Pancreas (tissue), 10 donors: ENCODE results near the gene PWWP2A. TPM values are rescaled to one million over a fixed set of nuclear protein-coding genes. Genes with fewer than 3 reads are reported as not detected.
A peak's percentile ranks its signal among the peaks of the same experiment; 100 is the strongest.
"Not testable (repeated sequence)": the region's sequence is repeated elsewhere in the genome, so short reads cannot be mapped to it uniquely, and the experiment has no call there.

Experiments
- ATAC-seq, 4 donors: fragments of 200-7000 bp; cut with Tn5 transposase; one replicate each; pipeline versions ENCODE4 v1.8.0 to v1.9.1; 2020; ENCODE audit warnings: mild to moderate bottlenecking in 4 of 4, moderate library complexity in 4 of 4
- DNase-seq, 6 donors: peaks; one replicate each; pipeline ENCODE4 v3.0.0-alpha.2; 2020
- FAIRE-seq: peaks from 2 replicates; lab custom pipeline; 2012; peaks lifted over from hg19 to GRCh38; lab: Jason Lieb, UNC
- H3K27ac ChIP-seq, 4 donors: fragments of 200-600 bp; sonication (generic); 1 replicate in 3 of 4; 2 replicates in 1 of 4; pipeline versions ENCODE4 v1.5.0 to v1.8.0; 2020
- H3K27me3 ChIP-seq, 4 donors: fragments of 200-600 bp; one replicate each; pipeline ENCODE4 v1.8.0; 2021
- H3K36me3 ChIP-seq, 3 donors: fragments of 200-600 bp; sonication (generic) in 1 of 3; one replicate each; pipeline versions ENCODE4 v1.5.0 to v1.8.0; 2020 to 2021
- H3K4me1 ChIP-seq, 3 donors: fragments of 200-600 bp; one replicate each; pipeline ENCODE4 v1.8.0; 2021
- H3K4me3 ChIP-seq, 4 donors: fragments of 200-600 bp; sonication (generic) in 2 of 4; one replicate each; pipeline versions ENCODE4 v1.5.0 to v1.8.0; 2020 to 2021
- H3K9me3 ChIP-seq, 4 donors: fragments of 200-600 bp; one replicate each; pipeline ENCODE4 v1.8.0; 2021
- WGBS, 2 donors: extraction: QIAGEN DNeasy Blood & Tissue Kit; methylation state at CpG; one replicate each; pipeline ENCODE4 v1.1.7; 2013; 5-methylcytosine and 5-hydroxymethylcytosine counted together
- intact Hi-C, 3 donors: fragments of 100-400 bp; cut with DNase I; formaldehyde crosslinking; loops; one replicate each; pipeline versions ENCODE4 v1.11.1 to v1.14.2; 2022
- polyA plus RNA-seq, 2 donors: library from polyadenylated mRNA; stranded (reverse); fragments of 200-250 nt; gene quantifications; one replicate each; pipeline ENCODE4 v1.2.3, GENCODE V29; 2013
- total RNA-seq, 6 donors: library from RNA; stranded (reverse); fragmentation: NEBNext Ultra II Directional in 4 of 6; extraction: Animal tissue kit (Norgen Biotek cat#: 25700) in 4 of 6; gene quantifications; one replicate each; pipeline versions ENCODE4 v1.2.1 to v1.2.4, GENCODE V29; 2021 to 2023
- TF ChIP-seq, protein P1 (sequence below), 4 donors: fragments of 200-600 bp; sonication (generic) in 3 of 4; IDR thresholded peaks; one replicate each; pipeline versions ENCODE4 v1.5.0 to v1.8.0; 2021; ENCODE audit warnings: antibody characterized with exemption in 4 of 4
- donor health status: healthy with polysubstance abuse.
- donor health status: DM: no; HTN: no; CAD: no; lungs with moderate emphysema.
- donor health status: DM: no; HTN: no; CAD: no.
- donor health status: control.
- donor health status: control.
- donor health status: Bipolar disorder and iron deficiency.
- donor health status: DM: yes; HTN: yes; CAD: no.
- donor health status: DM: no; HTN: no; CAD: no.
- donor health status: DM: no; HTN: no; CAD: no.
- donor health status: DM: yes; HTN: yes; CAD: no.

PWWP2A gene
- total and polyA plus RNA-seq, 8 donors = 7.9 to 14.5 (median 10.2) TPM

DNA sequence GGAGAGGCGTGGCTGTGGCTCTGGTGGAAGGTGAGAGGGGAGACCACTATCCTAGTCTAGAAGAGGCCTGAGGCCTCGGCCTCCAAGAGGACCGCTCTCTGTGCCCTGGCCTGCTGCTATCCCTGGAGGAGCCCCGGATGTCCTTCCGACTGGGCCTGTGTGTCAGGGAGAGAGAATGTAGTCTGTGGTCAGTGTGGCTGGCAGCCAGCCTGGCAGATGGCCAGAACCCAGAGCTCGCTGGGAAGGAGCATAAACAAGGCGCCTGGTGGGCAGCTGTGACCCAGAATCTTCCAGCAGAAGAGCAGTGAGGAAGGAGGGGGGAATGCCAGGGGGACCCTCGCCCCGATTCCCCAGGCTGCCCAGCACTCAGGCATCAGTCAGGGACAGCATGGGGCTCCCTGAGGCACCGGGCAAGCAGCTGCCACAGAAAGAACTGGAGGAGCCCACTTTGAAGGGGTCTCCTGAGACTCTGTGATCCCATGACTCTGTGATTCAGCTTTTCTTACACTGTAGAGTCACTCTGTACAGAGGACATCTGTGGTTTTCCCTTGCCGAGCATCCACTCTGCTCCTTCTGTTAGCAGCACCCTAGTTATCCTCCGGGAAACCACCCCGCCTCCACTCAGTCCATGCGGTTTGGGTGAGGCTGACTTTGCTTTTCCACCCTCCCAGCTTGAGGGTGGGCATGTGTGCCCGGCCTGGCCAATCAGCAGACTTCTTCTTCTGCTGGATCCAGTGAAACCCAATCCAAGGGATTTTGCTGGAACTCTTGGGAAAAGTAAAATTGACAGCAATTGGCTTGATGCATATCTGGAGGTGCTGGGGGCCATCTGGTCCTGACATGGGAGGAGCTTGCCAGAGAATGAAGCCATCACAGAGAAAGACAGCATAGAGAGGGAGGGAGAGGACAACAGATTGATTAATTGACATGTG is 46.2 kb upstream of the PWWP2A start:
- H3K27me3 ChIP-seq = no peaks in the 10 kb centered on the region
- 43 to 44% methylated on average over 15 of the region's 15 CpGs for WGBS, 2 donors
- no peaks in the 10 kb centered on the region for H3K9me3 ChIP-seq
- no peak overlapping the region for H3K4me3 ChIP-seq
- DNase-seq (peak; percentile 54 to 90 (median 76)), FAIRE-seq (no peak), ATAC-seq (peak; percentile 70 to 92 (median 88))
- TF ChIP-seq, protein P1, sequence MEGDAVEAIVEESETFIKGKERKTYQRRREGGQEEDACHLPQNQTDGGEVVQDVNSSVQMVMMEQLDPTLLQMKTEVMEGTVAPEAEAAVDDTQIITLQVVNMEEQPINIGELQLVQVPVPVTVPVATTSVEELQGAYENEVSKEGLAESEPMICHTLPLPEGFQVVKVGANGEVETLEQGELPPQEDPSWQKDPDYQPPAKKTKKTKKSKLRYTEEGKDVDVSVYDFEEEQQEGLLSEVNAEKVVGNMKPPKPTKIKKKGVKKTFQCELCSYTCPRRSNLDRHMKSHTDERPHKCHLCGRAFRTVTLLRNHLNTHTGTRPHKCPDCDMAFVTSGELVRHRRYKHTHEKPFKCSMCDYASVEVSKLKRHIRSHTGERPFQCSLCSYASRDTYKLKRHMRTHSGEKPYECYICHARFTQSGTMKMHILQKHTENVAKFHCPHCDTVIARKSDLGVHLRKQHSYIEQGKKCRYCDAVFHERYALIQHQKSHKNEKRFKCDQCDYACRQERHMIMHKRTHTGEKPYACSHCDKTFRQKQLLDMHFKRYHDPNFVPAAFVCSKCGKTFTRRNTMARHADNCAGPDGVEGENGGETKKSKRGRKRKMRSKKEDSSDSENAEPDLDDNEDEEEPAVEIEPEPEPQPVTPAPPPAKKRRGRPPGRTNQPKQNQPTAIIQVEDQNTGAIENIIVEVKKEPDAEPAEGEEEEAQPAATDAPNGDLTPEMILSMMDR (IDR thresholded peaks at IDR 0.05) = no peak
- H3K27ac ChIP-seq = peak overlapping the region in 2 of 4 donors; percentile 59 to 61
- peaks cover 0 to 3% (median 0%) of the 10 kb centered on the region in 3 donors for H3K4me1 ChIP-seq
- H3K36me3 ChIP-seq = no peaks in the 10 kb centered on the region
- intact Hi-C loops = no loop called here

DNA sequence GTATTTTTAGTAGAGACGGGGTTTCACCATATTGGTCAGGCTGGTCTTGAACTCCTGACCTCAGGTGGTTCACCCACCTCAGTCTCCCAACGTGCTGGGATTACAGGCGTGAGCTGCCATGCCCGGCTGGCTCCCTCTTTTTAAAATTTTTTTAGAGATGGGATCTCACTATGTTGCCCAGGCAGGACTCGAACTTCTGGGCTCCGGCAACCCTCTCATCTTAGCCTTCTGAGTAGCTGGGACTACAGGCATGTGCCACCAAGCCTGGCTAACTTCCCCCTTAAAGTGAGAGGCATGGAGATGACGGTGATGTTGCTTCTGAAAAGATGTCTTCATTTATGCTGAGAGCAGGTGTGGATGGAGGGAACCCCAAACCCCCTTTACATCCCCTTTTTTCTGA is 43.7 kb upstream of the PWWP2A start:
- no peak for ATAC-seq
- no peak for FAIRE-seq
- Histone ChIP-seq H3K4me3 (no peak overlapping the region), H3K27ac (no peak overlapping the region), H3K36me3 (no peaks in the 10 kb centered on the region), H3K4me1 (peaks cover 0 to 3% (median 0%) of the 10 kb centered on the region in 3 donors), H3K27me3 (no peaks in the 10 kb centered on the region), H3K9me3 (no peaks in the 10 kb centered on the region)
- TF ChIP-seq, protein P1 (IDR thresholded peaks at IDR 0.05) = no peak
- 94 to 97% methylated on average over 7 of the region's 7 CpGs for WGBS, 2 donors
- no peak for DNase-seq
- intact Hi-C loops = no loop called here

DNA sequence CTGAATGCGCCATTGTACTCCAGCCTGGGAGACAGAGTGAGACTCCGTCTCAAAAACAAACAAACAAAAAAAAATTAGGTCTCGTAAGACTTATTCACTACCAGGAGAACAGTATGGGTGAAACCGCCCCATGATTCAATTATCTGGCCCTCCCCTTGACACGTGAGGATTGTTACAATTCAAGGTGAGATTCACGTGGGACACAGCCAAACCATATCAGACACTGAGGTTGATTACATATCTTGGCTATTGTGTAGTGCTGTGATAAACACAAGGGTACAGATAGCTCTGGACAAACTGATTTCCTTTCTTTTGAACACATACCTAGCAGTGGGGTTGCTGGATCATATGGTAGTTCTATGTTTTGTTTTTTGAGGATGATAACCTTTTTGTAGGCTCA is 42.4 kb upstream of the PWWP2A start:
- DNase-seq (no peak), ATAC-seq (no peak), FAIRE-seq (no peak)
- Histone ChIP-seq H3K4me1 (peaks cover 0 to 3% (median 0%) of the 10 kb centered on the region in 3 donors), H3K4me3 (no peak overlapping the region), H3K9me3 (no peaks in the 10 kb centered on the region), H3K36me3 (no peaks in the 10 kb centered on the region), H3K27ac (no peak overlapping the region), H3K27me3 (no peaks in the 10 kb centered on the region)
- intact Hi-C loops = no loop called here
- TF ChIP-seq, protein P1 (IDR thresholded peaks at IDR 0.05) = no peak
- 56 to 59% methylated on average over 6 of the region's 6 CpGs for WGBS, 2 donors

DNA sequence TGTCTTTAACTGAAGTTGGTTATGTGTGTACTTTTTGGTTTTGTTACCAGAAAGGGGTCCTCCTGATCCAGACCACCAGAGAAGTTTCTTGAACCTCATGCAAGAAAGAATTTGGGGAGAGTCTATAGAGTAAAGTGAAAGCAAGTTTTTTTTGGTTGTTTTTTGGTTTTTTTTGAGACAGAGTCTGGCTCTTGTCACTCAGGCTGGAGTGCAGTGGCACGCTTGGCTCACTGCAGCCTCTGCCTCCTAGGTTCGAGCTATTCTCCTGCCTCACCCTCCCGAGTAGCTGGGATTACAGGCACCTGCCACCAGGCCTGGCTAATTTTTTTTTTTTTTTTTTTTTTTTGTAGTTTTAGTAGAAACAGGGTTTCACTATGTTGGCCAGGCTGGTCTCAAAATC is 41.6 kb upstream of the PWWP2A start:
- H3K27ac ChIP-seq, H3K9me3 ChIP-seq, ATAC-seq, DNase-seq, H3K36me3 ChIP-seq, intact Hi-C loops, FAIRE-seq, H3K4me3 ChIP-seq, H3K27me3 ChIP-seq, H3K4me1 ChIP-seq: not testable (repeated sequence)
- WGBS, 2 donors = 74 to 84% methylated on average over 3 of the region's 3 CpGs

DNA sequence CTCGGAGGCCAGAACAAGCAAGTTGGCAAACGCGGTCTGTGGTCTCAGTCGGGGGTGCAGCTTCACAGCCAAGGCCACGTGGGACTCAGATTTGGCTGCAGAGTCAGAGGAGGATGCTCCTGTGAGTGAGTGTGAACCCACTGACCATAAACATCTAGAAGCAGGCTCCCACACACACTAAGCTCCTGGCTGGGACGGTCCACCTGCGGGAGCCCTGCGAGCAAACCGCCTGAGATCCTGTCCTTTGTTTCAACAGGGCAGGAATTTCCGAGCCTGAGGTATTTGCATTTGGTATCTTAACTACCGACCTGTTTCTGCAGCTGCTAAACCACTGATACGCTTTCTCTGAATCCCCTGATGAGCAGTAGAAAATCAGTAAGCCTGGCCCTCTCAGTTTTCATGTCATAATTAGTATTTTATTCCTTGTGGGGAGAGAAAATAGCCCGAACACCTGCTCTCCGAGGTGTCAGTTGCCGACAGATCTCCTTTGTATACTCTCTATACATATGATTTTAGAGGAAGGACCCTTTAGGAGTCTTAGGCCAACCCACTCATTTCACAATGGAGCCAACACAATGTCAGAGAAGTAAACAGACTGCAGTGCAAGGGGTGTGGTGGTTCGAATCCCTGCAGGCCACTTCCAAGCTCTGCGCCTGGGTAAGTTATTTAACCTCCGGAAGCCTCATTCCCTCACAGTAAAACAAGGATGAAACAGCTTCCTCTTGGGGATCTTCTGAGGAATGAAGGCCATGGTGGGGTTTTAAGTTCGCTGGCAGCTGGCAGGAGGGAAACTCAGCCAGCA is 40.9 kb upstream of the PWWP2A start:
- no peaks in the 10 kb centered on the region for H3K36me3 ChIP-seq
- H3K27ac ChIP-seq = peak overlapping the region in 1 of 4 donors; percentile 10
- no peak for FAIRE-seq
- no peak for DNase-seq
- no peak overlapping the region for H3K4me3 ChIP-seq
- H3K9me3 ChIP-seq = no peaks in the 10 kb centered on the region
- TF ChIP-seq, protein P1 (IDR thresholded peaks at IDR 0.05) = no peak
- intact Hi-C loops = no loop called here
- no peaks in the 10 kb centered on the region for H3K27me3 ChIP-seq
- WGBS, 2 donors = 40 to 47% methylated on average over 19 of the region's 19 CpGs
- H3K4me1 ChIP-seq = peaks cover 0 to 6% (median 0%) of the 10 kb centered on the region in 3 donors
- peak in 3 of 4 donors; percentile 24 to 46 (median 45) for ATAC-seq
